Endothelial cell of umbilical vein (primary cell): Measurements from ENCODE around the gene ZBTB20. TPM values are rescaled to one million over a fixed set of nuclear protein-coding genes. Genes with fewer than 3 reads are reported as not detected.

Experiments used
- BruUV-seq: library from RNA; stranded (reverse); fragments of 400-500 nt; replicated peaks from 2 replicates; lab custom pipeline; 2021; lab: Mats Ljungman, UMichigan
- CTCF ChIA-PET: fragments of 300-600, 350-600 bp; sonication (Branson Sonifier 250); formaldehyde crosslinking; loops from one replicate; lab custom pipeline; 2021; ENCODE audit warnings: antibody characterized with exemption, inconsistent platforms; lab: Charles Lee
- POLR2A ChIA-PET: fragments of 300-600, 350-600 bp; sonication (Branson Sonifier 250); formaldehyde crosslinking; loops from one replicate; lab custom pipeline; 2021; ENCODE audit warnings: antibody characterized with exemption, inconsistent platforms; lab: Charles Lee
- DNase-seq: peaks from one replicate; pipeline ENCODE4 v3.0.0-alpha.2; 2011; ENCODE audit warnings: low read depth, low spot score
- FAIRE-seq: peaks from 2 replicates; lab custom pipeline; 2011; peaks lifted over from hg19 to GRCh38; lab: Jason Lieb, UNC
- H2AFZ ChIP-seq: 2 replicates; pipeline ENCODE4 v1.6.0; 2012; ENCODE audit warnings: low read depth, low read length, control low read depth, inconsistent platforms
- H3K27ac ChIP-seq: 2 replicates; pipeline ENCODE4 v1.5.1; 2011; ENCODE audit warnings: low read depth, mild to moderate bottlenecking, control low read depth, low read length, moderate library complexity; ENCODE audit not compliant: insufficient read depth
- H3K27me3 ChIP-seq, 2 experiments: 2 replicates each; pipeline versions ENCODE4 v1.6.0 to v1.6.1; 2011; ENCODE audit warnings: low read length in 2 of 2, mixed read lengths in 1 of 2; ENCODE audit not compliant: control insufficient read depth in 2 of 2, insufficient read depth in 2 of 2
- H3K36me3 ChIP-seq, 2 experiments: 2 replicates in 1 of 2; 3 replicates in 1 of 2; pipeline ENCODE4 v1.5.1; 2011; ENCODE audit warnings: low read length in 2 of 2, mild to moderate bottlenecking in 1 of 2, moderate library complexity in 1 of 2; ENCODE audit not compliant: control insufficient read depth in 2 of 2, insufficient read depth in 2 of 2; ENCODE audit errors: extremely low read depth in 1 of 2
- H3K4me1 ChIP-seq: 3 replicates; pipeline ENCODE4 v1.5.1; 2011; ENCODE audit warnings: mild to moderate bottlenecking, low read length; ENCODE audit not compliant: control insufficient read depth, insufficient read depth; ENCODE audit errors: extremely low read depth
- H3K4me2 ChIP-seq: 2 replicates; pipeline ENCODE4 v1.6.1; 2011; ENCODE audit warnings: low read length, control low read depth, mixed read lengths; ENCODE audit not compliant: insufficient read depth
- H3K4me3 ChIP-seq, 3 experiments: fragments of 200-600 bp in 1 of 3; sonication (generic), shearing (Covaris generic) in 1 of 3; replicated peaks in 1 of 3; 2 replicates each; pipeline ENCODE4 v1.5.1; 2011 to 2016; ENCODE audit warnings: control low read depth in 3 of 3, low read length in 3 of 3, mild to moderate bottlenecking in 2 of 3, inconsistent platforms in 1 of 3, low read depth in 1 of 3, moderate library complexity in 1 of 3; ENCODE audit not compliant: insufficient read depth in 1 of 3
- H3K79me2 ChIP-seq: 2 replicates; pipeline ENCODE4 v1.6.0; 2012; ENCODE audit warnings: low read length, inconsistent platforms; ENCODE audit not compliant: control insufficient read depth, insufficient read depth
- H3K9ac ChIP-seq: replicated peaks from 2 replicates; pipeline ENCODE3; 2011; ENCODE audit warnings: low read length, control low read depth; ENCODE audit not compliant: insufficient read depth; ENCODE audit errors: extremely low read depth
- H3K9me1 ChIP-seq: replicated peaks from 3 replicates; pipeline ENCODE4 v1.6.0; 2011; ENCODE audit warnings: mild to moderate bottlenecking, low read length; ENCODE audit not compliant: control insufficient read depth, insufficient read depth; ENCODE audit errors: extremely low read depth
- H3K9me3 ChIP-seq: replicated peaks from 2 replicates; pipeline ENCODE4 v1.5.1; 2012; ENCODE audit warnings: low read length, inconsistent platforms; ENCODE audit not compliant: control insufficient read depth, insufficient read depth
- H4K20me1 ChIP-seq: replicated peaks from 2 replicates; pipeline ENCODE3; 2011; ENCODE audit warnings: mild to moderate bottlenecking, low read length; ENCODE audit not compliant: control insufficient read depth, insufficient read depth; ENCODE audit errors: extremely low read depth
- EZH2 ChIP-seq: IDR thresholded peaks from 2 replicates; pipeline ENCODE4 v1.6.1; 2012; ENCODE audit warnings: borderline replicate concordance, low read depth, mild to moderate bottlenecking, moderate library complexity, low read length, inconsistent platforms; ENCODE audit not compliant: severe bottlenecking
- FOS ChIP-seq: IDR thresholded peaks from 2 replicates; pipeline ENCODE4 v1.6.1; 2011; ENCODE audit warnings: mild to moderate bottlenecking, low read length, moderate library complexity, borderline replicate concordance; ENCODE audit not compliant: insufficient read depth
- GATA2 ChIP-seq: IDR thresholded peaks from 2 replicates; pipeline ENCODE4 v1.7.0; 2011; ENCODE audit warnings: low read depth, mild to moderate bottlenecking, moderate library complexity, mixed read lengths, low read length; ENCODE audit not compliant: insufficient read length, insufficient read depth
- JUN ChIP-seq: IDR thresholded peaks from 2 replicates; pipeline ENCODE4 v1.6.1; 2011; ENCODE audit warnings: borderline replicate concordance, low read depth; ENCODE audit not compliant: insufficient read length, insufficient read depth
- MYC ChIP-seq: IDR thresholded peaks from one replicate; pipeline ENCODE4 v1.6.1; 2011; ENCODE audit warnings: mild to moderate bottlenecking, low read depth, low read length
- POLR2A ChIP-seq: IDR thresholded peaks from 2 replicates; pipeline ENCODE4 v1.6.1; 2012; ENCODE audit warnings: low read depth, mild to moderate bottlenecking, control low read depth, low read length
- POLR2AphosphoS5 ChIP-seq: IDR thresholded peaks from 2 replicates; pipeline ENCODE4 v1.6.1; 2012; ENCODE audit warnings: low read depth, mild to moderate bottlenecking, control low read depth, low read length, moderate library complexity; ENCODE audit not compliant: insufficient read depth
- dilution Hi-C: fragments of 300-500 bp; cut with MboI; formaldehyde crosslinking; loops from one replicate; pipeline ENCODE4 v1.15.0; 2019; ENCODE audit warnings: low sequenced_read_pairs; ENCODE audit not compliant: extremely low pct_ligation_motif_present
- intact Hi-C: fragments of 100-400 bp; cut with micrococcal nuclease; formaldehyde crosslinking; loops from one replicate; pipeline ENCODE4 v1.10.0; 2022
- polyA plus RNA-seq, 4 experiments: library from polyadenylated mRNA; depleted of rRNA in 3 of 4; stranded (reverse) in 3 of 4; unstranded in 1 of 4; fragments of >200 nt; gene quantifications; 2 replicates each; pipeline versions ENCODE4 v1.2.1 to v1.2.3, GENCODE V29; 2011 to 2012; ENCODE audit warnings: missing spikeins in 1 of 4
- total RNA-seq: library from RNA; stranded (reverse); gene quantifications from 2 replicates; pipeline ENCODE4 v1.2.3, GENCODE V29; 2021
- TF ChIP-seq, protein P1 (sequence below), 2 donors: IDR thresholded peaks; 1 replicate in 1 of 2; 2 replicates in 1 of 2; pipeline ENCODE4 v1.5.1; 2011; ENCODE audit warnings: low read length in 2 of 2, mild to moderate bottlenecking in 2 of 2, moderate library complexity in 2 of 2, control low read depth in 1 of 2, inconsistent platforms in 1 of 2, low read depth in 1 of 2; ENCODE audit not compliant: insufficient read depth in 1 of 2; ENCODE audit errors: extremely low read depth in 1 of 2
- TF ChIP-seq, protein P2 (sequence below): IDR thresholded peaks from 2 replicates; pipeline ENCODE4 v1.6.1; 2011; ENCODE audit not compliant: insufficient read depth, insufficient read length

ZBTB20 gene
- total and polyA plus RNA-seq, 2 donors (not counting 3 experiments of a cell fraction or from before 2014, with no cell fraction given): 2.1 to 20.5 TPM

GRCh38 chr3:115019900-115020299, 127.2 kb downstream of the ZBTB20 start:
- ChIA-PET CTCF (no interaction called here), POLR2A (no interaction called here)
- no peaks in the 10 kb centered on the region for H4K20me1 ChIP-seq
- no peak for DNase-seq
- H3K4me3 ChIP-seq: no peak overlapping the region
- no peaks in the 10 kb centered on the region for H3K4me1 ChIP-seq
- H3K36me3 ChIP-seq: no peaks in the 10 kb centered on the region
- H3K27me3 ChIP-seq: no peaks in the 10 kb centered on the region
- H3K27ac ChIP-seq: no peak overlapping the region
- H3K4me2 ChIP-seq: no peak overlapping the region
- H3K9ac ChIP-seq: no peak overlapping the region
- no peaks in the 10 kb centered on the region for H3K9me3 ChIP-seq
- no peak overlapping the region for H2AFZ ChIP-seq
- dilution Hi-C loops (no loop called here), intact Hi-C loops (no loop called here)
- no peak for TF ChIP-seq POLR2A
- no peak for TF ChIP-seq FOS
- H3K9me1 ChIP-seq: no peaks in the 10 kb centered on the region
- BruUV-seq: no TSS peak
- no peaks in the 10 kb centered on the region for H3K79me2 ChIP-seq
- no peak for FAIRE-seq

GRCh38 chr3:115018694-115019093, 128.4 kb downstream of the ZBTB20 start:
- TF ChIP-seq FOS (no peak), JUN (no peak), GATA2 (no peak), EZH2 (no peak), POLR2A (no peak), MYC (no peak), POLR2AphosphoS5 (no peak)
- TF ChIP-seq, protein P1, sequence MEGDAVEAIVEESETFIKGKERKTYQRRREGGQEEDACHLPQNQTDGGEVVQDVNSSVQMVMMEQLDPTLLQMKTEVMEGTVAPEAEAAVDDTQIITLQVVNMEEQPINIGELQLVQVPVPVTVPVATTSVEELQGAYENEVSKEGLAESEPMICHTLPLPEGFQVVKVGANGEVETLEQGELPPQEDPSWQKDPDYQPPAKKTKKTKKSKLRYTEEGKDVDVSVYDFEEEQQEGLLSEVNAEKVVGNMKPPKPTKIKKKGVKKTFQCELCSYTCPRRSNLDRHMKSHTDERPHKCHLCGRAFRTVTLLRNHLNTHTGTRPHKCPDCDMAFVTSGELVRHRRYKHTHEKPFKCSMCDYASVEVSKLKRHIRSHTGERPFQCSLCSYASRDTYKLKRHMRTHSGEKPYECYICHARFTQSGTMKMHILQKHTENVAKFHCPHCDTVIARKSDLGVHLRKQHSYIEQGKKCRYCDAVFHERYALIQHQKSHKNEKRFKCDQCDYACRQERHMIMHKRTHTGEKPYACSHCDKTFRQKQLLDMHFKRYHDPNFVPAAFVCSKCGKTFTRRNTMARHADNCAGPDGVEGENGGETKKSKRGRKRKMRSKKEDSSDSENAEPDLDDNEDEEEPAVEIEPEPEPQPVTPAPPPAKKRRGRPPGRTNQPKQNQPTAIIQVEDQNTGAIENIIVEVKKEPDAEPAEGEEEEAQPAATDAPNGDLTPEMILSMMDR (IDR thresholded peaks at IDR 0.05; ENCODE audit: extremely low read depth in 1 of 2, insufficient read depth in 1 of 2, low read depth in 1 of 2, low read length in 2 of 2): no peak
- TF ChIP-seq, protein P2, sequence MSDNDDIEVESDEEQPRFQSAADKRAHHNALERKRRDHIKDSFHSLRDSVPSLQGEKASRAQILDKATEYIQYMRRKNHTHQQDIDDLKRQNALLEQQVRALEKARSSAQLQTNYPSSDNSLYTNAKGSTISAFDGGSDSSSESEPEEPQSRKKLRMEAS: no peak
- ChIA-PET POLR2A (no interaction called here), CTCF (no interaction called here)
- no peak overlapping the region for H3K4me3 ChIP-seq
- no peaks in the 10 kb centered on the region for H3K9me1 ChIP-seq
- no peaks in the 10 kb centered on the region for H4K20me1 ChIP-seq
- H3K27ac ChIP-seq: no peak overlapping the region
- BruUV-seq: no TSS peak
- H3K4me2 ChIP-seq: no peak overlapping the region
- H3K9ac ChIP-seq: no peak overlapping the region
- dilution Hi-C loops: no loop called here
- no peaks in the 10 kb centered on the region for H3K27me3 ChIP-seq
- DNase-seq: no peak
- H3K4me1 ChIP-seq: no peaks in the 10 kb centered on the region
- H3K79me2 ChIP-seq: no peaks in the 10 kb centered on the region
- H3K36me3 ChIP-seq: no peaks in the 10 kb centered on the region
- FAIRE-seq: no peak
- H2AFZ ChIP-seq: no peak overlapping the region
- intact Hi-C loops: no loop called here
- no peaks in the 10 kb centered on the region for H3K9me3 ChIP-seq
